Measurements from ENCODE around the gene VNN1.

The VNN1 gene
- 0 reads per million in 2 donors for total RNA-seq

GRCh38 chr6:132713352-132714134 lies at the start of gene VNN1:
Gene VNN1 (minus strand): TSS chr6:132714055. CDS start chr6:132714035, 20 bp downstream.
- no peak for DNase-seq

GRCh38 chr6:132763269-132763668 lies 49.4 kb upstream of the VNN1 start:
- no peak for DNase-seq

- no peak for DNase-seq
These were observed 46.4 kb upstream of the VNN1 start for GRCh38 chr6:132760256-132760655.

GRCh38 chr6:132758689-132759088 lies 44.8 kb upstream of the VNN1 start:
- DNase-seq = no peak

GRCh38 chr6:132752255-132752654 lies 38.4 kb upstream of the VNN1 start:
- no peak for DNase-seq

- DNase-seq = no peak
These were observed 38.0 kb upstream of the VNN1 start for GRCh38 chr6:132751828-132752227.

GRCh38 chr6:132751306-132751705 lies 37.5 kb upstream of the VNN1 start:
- no peak for DNase-seq

- DNase-seq = no peak
These were observed 36.8 kb upstream of the VNN1 start for GRCh38 chr6:132750455-132751248.

GRCh38 chr6:132749111-132749510 lies 35.3 kb upstream of the VNN1 start:
- no peak for DNase-seq

GRCh38 chr6:132748446-132748845 lies 34.6 kb upstream of the VNN1 start:
- no peak for DNase-seq

- no peak for DNase-seq
These were observed 32.2 kb upstream of the VNN1 start for GRCh38 chr6:132746048-132746447.

- no peak for DNase-seq
These were observed 28.6 kb upstream of the VNN1 start for GRCh38 chr6:132742495-132742894.

- DNase-seq = no peak
These were observed 27.4 kb upstream of the VNN1 start for GRCh38 chr6:132741281-132741680.

- DNase-seq = no peak
These were observed 22.4 kb upstream of the VNN1 start for GRCh38 chr6:132736239-132736638.

- DNase-seq = no peak
These were observed 20.9 kb upstream of the VNN1 start for GRCh38 chr6:132734694-132735236.

GRCh38 chr6:132733814-132734213 lies 20.0 kb upstream of the VNN1 start:
- DNase-seq = no peak

- no peak for DNase-seq
These were observed 19.4 kb upstream of the VNN1 start for GRCh38 chr6:132733283-132733682.

GRCh38 chr6:132731086-132731485 lies 17.2 kb upstream of the VNN1 start:
- DNase-seq = no peak

- DNase-seq = no peak
These were observed 16.7 kb upstream of the VNN1 start for GRCh38 chr6:132730560-132730959.

- no peak for DNase-seq
These were observed 14.8 kb upstream of the VNN1 start for GRCh38 chr6:132728616-132729015.

- no peak for DNase-seq
These were observed 12.7 kb upstream of the VNN1 start for GRCh38 chr6:132726608-132726975.

GRCh38 chr6:132725947-132726607 lies 12.2 kb upstream of the VNN1 start:
- DNase-seq = no peak

GRCh38 chr6:132725471-132725870 lies 11.6 kb upstream of the VNN1 start:
- no peak for DNase-seq

Measured in T-helper 9 cell (primary cell).